ENCODE measurements around the gene ELAVL2. TPM values are rescaled to one million over a fixed set of nuclear protein-coding genes. Genes with fewer than 3 reads are reported as not detected.

ELAVL2 gene
- total and polyA plus RNA-seq, 2 donors (not counting 3 experiments of a cell fraction or from before 2014, with no cell fraction given), result 0.06 to 0.20 TPM

DNA sequence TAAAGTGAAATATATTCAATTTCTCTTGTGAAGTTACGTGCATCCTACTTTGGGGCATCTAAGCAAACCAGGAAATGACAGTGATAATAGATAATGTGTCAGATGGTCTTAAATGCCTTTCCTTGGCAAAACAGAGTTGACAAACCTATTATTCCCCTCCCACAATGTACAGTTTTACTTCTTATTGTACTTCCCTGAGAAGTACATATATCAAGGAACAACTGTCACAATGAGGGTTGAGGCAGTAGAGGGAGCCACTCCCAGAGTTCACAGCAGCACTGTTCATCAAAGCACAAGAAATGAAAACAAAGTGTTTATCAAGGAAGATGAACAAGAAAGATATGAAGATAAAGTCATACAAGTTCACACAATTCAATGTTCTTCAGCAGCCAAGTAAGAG is 41.1 kb downstream of the ELAVL2 start:
- no peaks in the 10 kb centered on the region for H3K79me2 ChIP-seq (ENCODE audit: control insufficient read depth, insufficient read depth, low read length)
- H2AFZ ChIP-seq (ENCODE audit: low read depth, low read length), result no peak overlapping the region
- DNase-seq (ENCODE audit: low read depth, low spot score) (no peak), FAIRE-seq (no peak)
- no peaks in the 10 kb centered on the region for H3K9me1 ChIP-seq (replicated peaks; ENCODE audit: control insufficient read depth, extremely low read depth, insufficient read depth, low read length)
- no peak overlapping the region for H3K4me2 ChIP-seq (ENCODE audit: insufficient read depth, low read length)
- H3K9ac ChIP-seq (replicated peaks; ENCODE audit: extremely low read depth, insufficient read depth, low read length), result no peak overlapping the region
- no peaks in the 10 kb centered on the region for H4K20me1 ChIP-seq (replicated peaks; ENCODE audit: control insufficient read depth, extremely low read depth, insufficient read depth, low read length)
- no peak for TF ChIP-seq MYC (IDR thresholded peaks at IDR 0.05; ENCODE audit: low read depth, low read length)
- no peak for TF ChIP-seq POLR2AphosphoS5 (IDR thresholded peaks at IDR 0.05; ENCODE audit: insufficient read depth, low read depth, low read length)
- TF ChIP-seq MAX (IDR thresholded peaks at IDR 0.05; ENCODE audit: insufficient read depth, insufficient read length), result no peak
- TF ChIP-seq POLR2A (IDR thresholded peaks at IDR 0.05; ENCODE audit: low read depth, low read length), result no peak
- TF ChIP-seq, protein P1, sequence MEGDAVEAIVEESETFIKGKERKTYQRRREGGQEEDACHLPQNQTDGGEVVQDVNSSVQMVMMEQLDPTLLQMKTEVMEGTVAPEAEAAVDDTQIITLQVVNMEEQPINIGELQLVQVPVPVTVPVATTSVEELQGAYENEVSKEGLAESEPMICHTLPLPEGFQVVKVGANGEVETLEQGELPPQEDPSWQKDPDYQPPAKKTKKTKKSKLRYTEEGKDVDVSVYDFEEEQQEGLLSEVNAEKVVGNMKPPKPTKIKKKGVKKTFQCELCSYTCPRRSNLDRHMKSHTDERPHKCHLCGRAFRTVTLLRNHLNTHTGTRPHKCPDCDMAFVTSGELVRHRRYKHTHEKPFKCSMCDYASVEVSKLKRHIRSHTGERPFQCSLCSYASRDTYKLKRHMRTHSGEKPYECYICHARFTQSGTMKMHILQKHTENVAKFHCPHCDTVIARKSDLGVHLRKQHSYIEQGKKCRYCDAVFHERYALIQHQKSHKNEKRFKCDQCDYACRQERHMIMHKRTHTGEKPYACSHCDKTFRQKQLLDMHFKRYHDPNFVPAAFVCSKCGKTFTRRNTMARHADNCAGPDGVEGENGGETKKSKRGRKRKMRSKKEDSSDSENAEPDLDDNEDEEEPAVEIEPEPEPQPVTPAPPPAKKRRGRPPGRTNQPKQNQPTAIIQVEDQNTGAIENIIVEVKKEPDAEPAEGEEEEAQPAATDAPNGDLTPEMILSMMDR (IDR thresholded peaks at IDR 0.05; ENCODE audit: extremely low read depth in 1 of 2, insufficient read depth in 1 of 2, low read depth in 1 of 2, low read length in 2 of 2), result no peak
- no peak for TF ChIP-seq JUN (IDR thresholded peaks at IDR 0.05; ENCODE audit: borderline replicate concordance, insufficient read depth, insufficient read length, low read depth)
- TF ChIP-seq EZH2 (IDR thresholded peaks at IDR 0.05; ENCODE audit: borderline replicate concordance, low read depth, low read length, severe bottlenecking), result no peak
- no peak for TF ChIP-seq FOS (IDR thresholded peaks at IDR 0.05; ENCODE audit: borderline replicate concordance, insufficient read depth, low read length)
- TF ChIP-seq GATA2 (IDR thresholded peaks at IDR 0.05; ENCODE audit: insufficient read depth, insufficient read length, low read depth, low read length), result no peak
- CTCF ChIA-PET, result no interaction called here
- no peak overlapping the region for H3K4me3 ChIP-seq (replicated peaks in 1 of 3; ENCODE audit: insufficient read depth in 1 of 3, low read depth in 1 of 3, low read length in 3 of 3)
- BruUV-seq (replicated peaks), result no TSS peak
- intact Hi-C loops (cut with micrococcal nuclease) (no loop called here), dilution Hi-C loops (cut with MboI; ENCODE audit: extremely low pct_ligation_motif_present, low sequenced_read_pairs) (no loop called here)
- POLR2A ChIA-PET, result no interaction called here
- no peak overlapping the region for H3K27ac ChIP-seq (ENCODE audit: insufficient read depth, low read depth, low read length)
- no peaks in the 10 kb centered on the region for H3K36me3 ChIP-seq (ENCODE audit: control insufficient read depth in 2 of 2, extremely low read depth in 1 of 2, insufficient read depth in 2 of 2, low read length in 2 of 2)
- H3K9me3 ChIP-seq (replicated peaks; ENCODE audit: control insufficient read depth, insufficient read depth, low read length), result no peaks in the 10 kb centered on the region
- no peaks in the 10 kb centered on the region for H3K4me1 ChIP-seq (ENCODE audit: control insufficient read depth, extremely low read depth, insufficient read depth, low read length)
- H3K27me3 ChIP-seq (ENCODE audit: control insufficient read depth in 2 of 2, insufficient read depth in 2 of 2, low read length in 2 of 2), result no peaks in the 10 kb centered on the region

Data from endothelial cell of umbilical vein (primary cell).